Mononuclear cell (primary cell): ENCODE results near the gene NHLRC3. TPM values are rescaled to one million over a fixed set of nuclear protein-coding genes. Genes with fewer than 3 reads are reported as not detected.
"Not testable (repeated sequence)": the region's sequence is repeated elsewhere in the genome, so short reads cannot be mapped to it uniquely, and the experiment has no call there.

Source experiments
- H3K27me3 ChIP-seq: 2 replicates; pipeline ENCODE4 v1.6.0; 2011; ENCODE audit warnings: low read length, control low read depth; ENCODE audit not compliant: insufficient read depth
- H3K4me1 ChIP-seq: 2 replicates; pipeline ENCODE4 v1.5.1; 2011; ENCODE audit warnings: mild to moderate bottlenecking, low read length, control low read depth; ENCODE audit not compliant: insufficient read depth
- H3K4me3 ChIP-seq: 2 replicates; pipeline ENCODE4 v1.5.1; 2011; ENCODE audit warnings: mild to moderate bottlenecking, low read length, moderate library complexity
- H3K9me3 ChIP-seq: 2 replicates; pipeline ENCODE4 v1.5.1; 2011; ENCODE audit warnings: low read depth, mild to moderate bottlenecking, control low read depth, low read length
- total RNA-seq: library from RNA; depleted of rRNA; stranded (reverse); fragments of >200 nt; gene quantifications from one replicate; pipeline ENCODE4 v1.2.3, GENCODE V29; 2012

Gene NHLRC3
- total RNA-seq, 1 donor, result 9.9 TPM

- Histone ChIP-seq H3K9me3 (no peaks in the 10 kb centered on the region), H3K4me3 (no peak overlapping the region), H3K4me1 (no peaks in the 10 kb centered on the region), H3K27me3 (no peaks in the 10 kb centered on the region)
Measured at GRCh38 chr13:39062004-39062403, 23.7 kb downstream of the NHLRC3 start.

GRCh38 chr13:39072842-39073241 lies 34.6 kb downstream of the NHLRC3 start:
- peaks cover 26% of the 10 kb centered on the region for H3K27me3 ChIP-seq
- no peaks in the 10 kb centered on the region for H3K9me3 ChIP-seq
- no peaks in the 10 kb centered on the region for H3K4me1 ChIP-seq
- no peak overlapping the region for H3K4me3 ChIP-seq

GRCh38 chr13:39073983-39074382 lies 35.7 kb downstream of the NHLRC3 start:
- Histone ChIP-seq H3K9me3 (no peaks in the 10 kb centered on the region), H3K27me3 (peaks cover 26% of the 10 kb centered on the region), H3K4me3 (no peak overlapping the region), H3K4me1 (no peaks in the 10 kb centered on the region)

- H3K4me3 ChIP-seq, H3K9me3 ChIP-seq, H3K4me1 ChIP-seq, H3K27me3 ChIP-seq: not testable (repeated sequence)
Measured at GRCh38 chr13:39086251-39086945, 48.1 kb downstream of the NHLRC3 start.

- H3K4me3 ChIP-seq, result no peak overlapping the region
- H3K9me3 ChIP-seq, result no peaks in the 10 kb centered on the region
- H3K4me1 ChIP-seq, result no peaks in the 10 kb centered on the region
- H3K27me3 ChIP-seq, result no peaks in the 10 kb centered on the region
Measured at GRCh38 chr13:39091586-39091985, 53.3 kb downstream of the NHLRC3 start.

GRCh38 chr13:39095500-39095899 lies 57.2 kb downstream of the NHLRC3 start:
- H3K27me3 ChIP-seq, result no peaks in the 10 kb centered on the region
- no peaks in the 10 kb centered on the region for H3K4me1 ChIP-seq
- H3K4me3 ChIP-seq, result no peak overlapping the region
- no peaks in the 10 kb centered on the region for H3K9me3 ChIP-seq

GRCh38 chr13:39099231-39099630 lies 61.0 kb downstream of the NHLRC3 start:
- Histone ChIP-seq H3K4me1 (no peaks in the 10 kb centered on the region), H3K9me3 (no peaks in the 10 kb centered on the region), H3K27me3 (no peaks in the 10 kb centered on the region), H3K4me3 (no peak overlapping the region)

Other genes with a start within 250 kb of the NHLRC3 start
- gene STOML3, start 47.6 kb upstream of the NHLRC3 start, total RNA-seq, result not detected
- gene PROSER1, start 367 bp upstream of the NHLRC3 start, total RNA-seq, result 45.2 TPM